NCI-H1105 (cell line): ENCODE data around the gene CCL18.
"Not testable (repeated sequence)": the region's sequence is repeated elsewhere in the genome, so short reads cannot be mapped to it uniquely, and the experiment has no call there.

Experiments
- DNase-seq: peaks from one replicate; lab custom pipeline; 2025; lab: John Stamatoyannopoulos, UW

CCL18 gene

GRCh38 chr17:36072431-36073121, 8.5 kb downstream of the CCL18 start:
- DNase-seq, result peak; percentile 39

GRCh38 chr17:36074365-36074764, 10.3 kb downstream of the CCL18 start:
- no peak for DNase-seq

- not testable (repeated sequence) for DNase-seq
Measured at GRCh38 chr17:36081681-36082471, 17.8 kb downstream of the CCL18 start.

DNA sequence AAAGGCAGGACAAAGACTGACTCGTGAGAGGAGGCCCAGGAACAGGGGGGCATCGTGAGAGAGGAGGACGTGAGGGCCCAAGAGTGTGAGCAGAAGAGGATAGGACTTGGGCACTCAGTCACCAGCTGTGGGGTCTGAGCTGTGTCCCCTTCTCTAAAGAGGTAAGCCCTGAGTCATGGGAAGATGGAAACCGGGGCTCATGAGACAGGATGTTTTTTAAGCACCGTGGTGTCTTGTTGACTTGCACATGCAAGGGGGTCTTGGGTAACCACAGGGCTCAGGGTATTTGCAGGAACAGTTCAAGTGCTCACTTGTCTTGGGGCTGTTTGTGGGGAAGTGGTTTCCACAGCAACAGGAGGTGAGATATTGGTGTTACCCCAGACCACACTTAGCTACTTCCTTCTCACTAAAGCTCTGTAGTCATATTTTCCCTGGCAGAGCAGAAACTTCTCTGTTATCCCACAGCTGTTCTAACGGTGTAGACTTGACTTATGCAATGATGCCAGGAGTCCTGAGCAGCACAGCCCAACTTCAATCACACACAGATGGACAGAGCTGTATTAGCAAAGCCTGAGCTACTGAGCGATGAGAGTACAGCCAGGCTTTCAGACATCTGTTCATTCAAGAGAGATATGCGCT, 18.5 kb downstream of the CCL18 start:
- DNase-seq, result not testable (repeated sequence)

GRCh38 chr17:36083691-36084090, 19.6 kb downstream of the CCL18 start:
- not testable (repeated sequence) for DNase-seq

- no peak for DNase-seq
Measured at GRCh38 chr17:36085765-36086164, 21.7 kb downstream of the CCL18 start.

GRCh38 chr17:36086791-36087190, 22.7 kb downstream of the CCL18 start:
- DNase-seq, result no peak

GRCh38 chr17:36087471-36087870, 23.4 kb downstream of the CCL18 start:
- not testable (repeated sequence) for DNase-seq

DNA sequence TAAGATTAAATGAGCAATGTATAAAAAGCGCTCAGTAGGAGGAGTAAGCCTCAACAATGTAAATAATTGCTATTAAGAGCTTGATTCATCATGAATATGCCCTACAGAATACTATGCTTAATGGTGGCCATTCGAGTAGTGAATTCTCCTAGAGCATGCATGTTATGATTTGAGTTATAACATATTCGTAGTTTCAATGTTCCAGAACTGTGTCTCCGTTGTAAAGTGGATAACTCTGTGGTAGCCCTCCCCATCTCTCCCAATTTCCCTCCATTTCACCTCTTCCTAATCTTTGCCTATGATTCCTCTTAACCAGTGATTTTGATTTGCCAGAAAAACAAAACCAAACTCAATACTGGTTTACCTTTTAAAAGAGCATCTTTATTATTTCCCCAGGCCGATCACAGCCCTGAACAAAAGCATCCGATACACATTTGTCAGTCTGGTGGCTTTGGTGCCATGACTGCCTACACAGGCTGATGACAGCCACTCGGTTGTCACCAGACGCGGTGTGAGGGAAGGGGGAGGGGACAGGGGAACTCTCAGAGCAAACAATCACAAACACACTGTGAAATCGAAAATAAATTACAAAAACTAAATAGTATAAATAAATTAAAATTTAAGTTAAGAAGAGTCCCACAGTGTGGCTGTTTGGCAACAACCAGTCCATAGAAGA, 24.0 kb downstream of the CCL18 start:
- not testable (repeated sequence) for DNase-seq

DNA sequence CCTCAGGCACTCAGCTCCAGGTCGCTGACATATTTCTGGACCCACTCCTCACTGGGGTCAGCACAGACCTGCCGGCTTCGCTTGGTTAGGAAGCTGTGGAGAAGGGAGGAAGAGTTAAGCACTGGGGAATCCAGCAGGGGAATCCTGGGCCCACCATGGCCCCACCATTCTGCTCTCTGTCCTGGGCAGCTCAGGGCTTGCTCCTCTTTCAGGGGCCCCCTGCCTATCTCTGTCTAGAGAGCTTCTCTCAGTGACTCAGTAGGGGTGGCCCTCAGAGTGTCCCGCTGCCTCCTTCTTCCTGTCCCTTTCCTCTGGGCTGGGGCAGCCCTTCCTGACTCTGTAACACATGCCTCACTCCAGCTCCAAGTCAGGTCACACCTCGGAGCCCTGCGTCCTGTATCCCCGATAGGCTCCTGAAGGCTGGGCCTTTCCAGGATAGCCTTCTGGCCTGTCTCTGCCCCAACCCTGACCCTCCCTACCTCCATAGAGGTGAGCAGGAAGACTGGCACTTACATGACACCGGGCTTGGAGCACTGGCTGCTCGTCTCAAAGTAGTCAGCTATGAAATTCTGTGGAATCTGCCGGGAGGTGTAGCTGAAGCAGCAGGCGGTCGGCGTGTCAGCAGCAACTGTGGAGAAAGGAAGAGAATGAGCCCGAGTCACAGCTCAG, 24.7 kb downstream of the CCL18 start:
- no peak for DNase-seq

DNA sequence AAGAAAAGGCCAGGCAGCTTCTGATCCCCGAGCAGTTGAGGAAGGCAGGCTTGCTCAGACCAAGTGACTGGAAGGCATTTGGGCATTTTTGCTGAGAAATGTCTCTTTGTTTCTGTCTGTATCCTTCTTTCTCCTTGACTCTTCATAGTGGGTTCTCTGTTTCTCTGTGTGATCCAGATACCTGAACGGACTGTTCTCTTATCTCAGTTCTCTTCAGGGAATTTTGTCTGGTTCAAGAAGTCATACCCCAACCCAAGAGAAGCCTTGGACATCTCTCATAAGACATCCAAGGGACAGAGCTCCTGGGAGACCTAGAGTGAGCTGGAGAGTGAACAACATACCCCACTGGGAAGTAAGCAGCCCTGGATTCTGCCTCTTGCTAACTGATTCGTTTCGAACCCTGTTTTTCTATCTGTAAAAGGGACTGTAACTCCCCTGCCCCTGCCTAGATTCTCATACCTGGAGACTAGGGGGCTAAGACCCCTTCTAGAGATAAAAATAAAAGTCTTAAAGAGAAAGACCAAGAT, 25.3 kb downstream of the CCL18 start:
- DNase-seq, result no peak

- no peak for DNase-seq
Measured at GRCh38 chr17:36089888-36090836, 26.1 kb downstream of the CCL18 start, which contains the start of gene CCL3. Gene CCL3, minus strand, starts transcription at chr17:36090143. Its CDS starts 85 bp downstream, at chr17:36090058.

GRCh38 chr17:36092230-36092629, 28.2 kb downstream of the CCL18 start:
- no peak for DNase-seq

DNA sequence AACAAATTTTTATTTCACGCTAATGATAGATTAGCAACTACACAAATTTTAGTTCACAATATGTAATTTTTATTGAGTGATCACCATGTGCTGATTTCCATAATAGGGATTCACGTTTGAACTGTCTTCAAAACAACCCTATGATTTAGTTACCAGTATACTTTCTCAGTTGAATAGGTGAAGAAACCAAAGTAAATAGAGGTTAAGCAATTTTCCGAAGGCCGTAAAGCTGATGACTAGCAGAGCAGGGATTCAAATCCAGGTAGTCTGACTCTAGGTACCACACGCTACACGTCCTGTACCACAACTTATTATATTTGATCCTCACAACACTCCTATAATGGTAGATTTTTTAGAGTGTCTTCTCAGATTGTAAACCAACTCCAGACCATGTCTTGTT, 28.6 kb downstream of the CCL18 start:
- DNase-seq, result not testable (repeated sequence)

GRCh38 chr17:36094232-36094631, 30.2 kb downstream of the CCL18 start:
- no peak for DNase-seq

GRCh38 chr17:36094746-36095145, 30.7 kb downstream of the CCL18 start:
- no peak for DNase-seq

DNA sequence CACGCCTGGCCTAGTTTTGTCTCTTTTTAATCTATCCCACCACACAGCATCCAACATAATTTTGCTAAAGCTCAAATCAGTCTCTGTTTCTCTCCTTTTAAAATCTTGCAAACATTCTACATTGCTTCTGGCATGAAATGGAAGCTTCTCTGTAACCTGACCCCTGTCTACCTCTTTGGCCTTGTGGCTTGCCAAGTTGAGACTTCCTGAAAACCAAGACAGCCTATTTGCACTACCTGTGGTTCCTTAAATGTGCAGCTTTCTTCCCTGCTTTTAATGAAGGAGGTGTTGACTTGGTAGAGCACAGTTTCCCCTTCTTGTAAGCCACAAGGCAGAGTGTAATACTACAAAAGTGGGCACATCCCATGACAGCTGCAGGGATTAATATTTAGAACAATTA, 31.9 kb downstream of the CCL18 start:
- no peak for DNase-seq

- not testable (repeated sequence) for DNase-seq
Measured at GRCh38 chr17:36099004-36099403, 34.9 kb downstream of the CCL18 start.

GRCh38 chr17:36103401-36103975, 39.4 kb downstream of the CCL18 start, which contains the start of gene CCL4:
Gene CCL4, plus strand, starts transcription at chr17:36103827. Its CDS starts 79 bp downstream, at chr17:36103906.
- DNase-seq, result not testable (repeated sequence)

DNA sequence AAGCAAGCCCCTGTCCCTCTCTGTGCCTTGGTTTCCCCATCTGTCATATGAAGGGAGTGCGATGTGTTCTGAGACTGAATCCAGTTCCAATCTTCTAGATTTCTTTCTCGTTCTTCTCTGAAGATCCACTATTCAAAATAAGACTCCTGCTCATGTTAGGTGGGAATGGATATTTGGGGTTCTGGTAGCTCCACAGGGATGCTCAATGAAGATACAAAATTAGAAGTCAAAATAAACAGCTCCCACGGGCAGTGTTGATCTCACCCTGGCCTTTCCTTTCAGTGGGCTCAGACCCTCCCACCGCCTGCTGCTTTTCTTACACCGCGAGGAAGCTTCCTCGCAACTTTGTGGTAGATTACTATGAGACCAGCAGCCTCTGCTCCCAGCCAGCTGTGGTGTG, 40.2 kb downstream of the CCL18 start:
- not testable (repeated sequence) for DNase-seq
